Posterior vena cava (tissue), 2 donors: Measurements from ENCODE around the gene UFSP2. TPM values are rescaled to one million over a fixed set of nuclear protein-coding genes. Genes with fewer than 3 reads are reported as not detected.
"Not testable (repeated sequence)": the region's sequence is repeated elsewhere in the genome, so short reads cannot be mapped to it uniquely, and the experiment has no call there.

ENCODE experiments used
- DNase-seq: peaks from one replicate; pipeline ENCODE4 v3.0.0-alpha.2; 2020; ENCODE audit warnings: low spot score
- intact Hi-C, 2 donors: fragments of 100-400 bp; cut with DNase I; formaldehyde crosslinking; loops; one replicate each; pipeline versions ENCODE4 v1.14.1 to v1.14.2; 2022 to 2023
- total RNA-seq, 2 donors: library from RNA; stranded (reverse); fragmentation: NEBNext Ultra II Directional; extraction: Animal tissue kit (Norgen Biotek cat#: 25700); gene quantifications; one replicate each; pipeline ENCODE4 v1.2.1, GENCODE V29; 2021
- donor health status: DM: yes; HTN: yes; CAD: no.
- donor health status: DM: yes; HTN: yes; CAD: no.

Gene UFSP2
- total RNA-seq, 2 donors from 2014 or later, result 40.3 to 51.8 TPM

DNA sequence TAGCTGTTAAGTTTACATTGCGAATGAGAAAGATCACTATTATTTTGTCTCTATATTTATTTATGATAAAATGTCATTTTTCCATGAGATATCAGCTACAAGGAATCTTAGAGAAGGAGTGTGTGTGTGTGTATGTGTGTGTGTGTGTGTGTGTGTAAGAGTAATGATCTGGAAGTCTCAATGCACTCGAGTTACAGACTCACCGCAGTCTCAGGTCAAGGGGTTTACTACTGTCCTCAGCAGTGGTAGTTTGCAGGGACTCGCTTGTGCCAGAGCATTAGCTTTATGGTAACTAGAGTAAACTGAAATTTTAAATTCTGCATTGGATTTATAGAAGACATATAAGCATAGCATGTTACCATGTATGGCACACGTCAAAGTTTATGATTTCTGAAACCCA lies 60.9 kb downstream of the UFSP2 start:
- no peak for DNase-seq

DNA sequence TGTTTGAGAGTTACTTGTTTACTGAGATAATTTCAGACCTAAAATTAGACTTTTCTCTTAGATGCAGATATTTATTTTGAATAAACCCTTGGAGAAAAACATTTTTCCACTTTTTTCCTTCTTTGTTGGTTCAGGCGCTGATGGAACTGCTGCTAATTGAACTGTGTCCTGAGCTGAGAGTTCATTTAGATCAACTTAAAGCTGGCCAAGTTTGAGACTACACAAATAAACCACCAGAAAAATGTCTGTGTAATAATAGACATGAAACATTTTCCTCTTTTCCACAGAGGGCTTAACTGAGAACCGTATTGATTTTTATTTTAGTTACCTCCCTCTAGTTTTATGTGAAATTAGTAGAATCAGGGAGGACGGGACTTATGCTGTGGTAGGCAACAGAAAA lies 62.5 kb downstream of the UFSP2 start:
- intact Hi-C loops, result no loop called here
- DNase-seq, result no peak

More for the DNA sequence above, 60.9 kb downstream of the UFSP2 start:
- intact Hi-C loops, result no loop called here

DNA sequence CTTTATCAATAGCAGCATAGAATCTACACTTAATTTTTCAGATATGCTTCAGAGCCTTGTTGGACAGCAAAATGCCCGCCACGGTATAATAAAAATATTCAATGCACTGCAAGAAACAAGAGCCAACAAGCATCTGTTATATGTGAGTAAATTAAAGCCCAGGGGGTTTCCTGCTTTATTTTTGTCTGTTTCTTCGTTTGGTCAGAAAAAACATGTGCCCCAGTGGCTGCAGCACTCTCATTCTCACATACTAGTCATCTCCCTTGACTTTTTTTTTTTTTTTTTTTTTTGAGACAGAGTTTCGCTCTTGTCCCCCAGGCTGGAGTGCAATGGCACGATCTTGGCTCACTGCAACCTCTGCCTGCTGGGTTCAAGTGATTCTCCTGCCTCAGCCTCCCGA lies 63.2 kb downstream of the UFSP2 start:
- intact Hi-C loops, DNase-seq: not testable (repeated sequence)

DNA sequence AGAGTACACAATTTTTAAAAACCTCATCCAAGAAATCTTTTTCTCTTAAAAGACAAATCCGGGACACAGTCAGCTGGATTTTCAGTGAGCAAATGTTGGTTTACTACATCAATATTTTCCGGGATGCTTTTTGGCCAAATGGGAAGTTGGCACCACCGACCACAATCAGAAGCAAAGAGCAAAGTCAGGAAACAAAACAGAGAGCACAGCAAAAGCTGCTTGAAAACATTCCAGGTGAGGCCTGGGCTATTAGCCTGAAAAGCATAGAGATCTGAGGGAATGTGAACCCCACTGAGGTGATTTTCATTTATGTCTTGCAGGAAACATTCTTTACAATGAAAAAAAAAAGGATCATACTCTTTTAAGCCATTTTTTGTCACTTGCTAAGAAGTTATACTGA lies 63.9 kb downstream of the UFSP2 start:
- DNase-seq, result no peak
- intact Hi-C loops, result no loop called here

DNA sequence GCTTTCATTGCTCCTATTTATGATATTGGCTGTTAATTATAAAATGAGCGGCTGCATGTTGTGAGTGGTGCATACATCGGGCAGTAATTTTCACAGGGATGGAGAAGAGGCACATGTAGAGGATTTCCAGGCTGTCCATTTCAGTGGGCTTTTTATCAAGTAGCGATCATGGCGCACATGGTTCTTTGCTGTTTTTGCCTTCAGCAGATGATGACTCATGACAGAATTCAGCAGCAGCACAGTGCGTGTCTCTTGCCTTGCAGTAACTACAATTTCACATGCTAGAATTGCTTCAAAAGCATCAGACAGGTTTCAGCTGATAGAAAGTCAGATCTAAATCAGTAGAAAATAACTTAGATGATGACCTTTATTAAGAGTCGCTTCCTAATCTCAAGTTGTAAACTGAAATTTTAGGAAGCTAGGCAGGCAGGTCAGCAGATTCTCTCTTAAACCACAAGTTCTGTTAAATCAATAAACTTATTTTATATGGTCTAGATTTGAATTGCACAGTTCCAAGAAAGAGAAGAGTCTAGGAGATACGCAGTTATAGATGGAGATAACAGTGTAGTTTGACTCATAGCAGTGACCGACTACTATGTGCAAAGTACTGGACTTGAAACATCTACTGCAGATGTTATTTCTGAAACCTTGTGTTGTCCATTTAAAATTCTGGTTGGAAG lies 65.9 kb downstream of the UFSP2 start:
- no peak for DNase-seq
- intact Hi-C loops, result loop anchor here in 1 of 2 donors (5.0 kb wide), 1 partner anchor 1578 kb away; no protein-coding TSS in a partner anchor

DNA sequence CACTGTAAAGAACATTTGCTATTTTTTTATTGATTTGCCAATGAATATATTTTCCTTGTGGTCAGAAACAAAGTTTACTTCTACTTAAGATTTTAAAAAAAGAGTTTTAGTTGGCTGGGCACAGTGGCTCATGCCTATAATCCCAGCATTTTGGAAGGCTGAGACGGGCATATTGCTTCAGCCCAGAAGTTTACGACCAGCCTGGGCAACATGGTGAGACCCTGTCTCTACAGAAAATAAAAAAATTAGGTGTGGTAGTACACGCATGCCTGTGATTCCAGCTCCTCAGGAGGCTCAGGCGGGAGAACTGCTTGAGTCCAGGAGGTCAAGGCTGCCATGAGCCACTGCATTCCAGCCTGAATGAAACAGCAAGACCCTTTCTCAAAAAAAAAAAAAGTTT lies 66.8 kb downstream of the UFSP2 start:
- no peak for DNase-seq
- intact Hi-C loops, result loop anchor here in 1 of 2 donors (5.0 kb wide), 1 partner anchor 1577 kb away; no protein-coding TSS in a partner anchor

DNA sequence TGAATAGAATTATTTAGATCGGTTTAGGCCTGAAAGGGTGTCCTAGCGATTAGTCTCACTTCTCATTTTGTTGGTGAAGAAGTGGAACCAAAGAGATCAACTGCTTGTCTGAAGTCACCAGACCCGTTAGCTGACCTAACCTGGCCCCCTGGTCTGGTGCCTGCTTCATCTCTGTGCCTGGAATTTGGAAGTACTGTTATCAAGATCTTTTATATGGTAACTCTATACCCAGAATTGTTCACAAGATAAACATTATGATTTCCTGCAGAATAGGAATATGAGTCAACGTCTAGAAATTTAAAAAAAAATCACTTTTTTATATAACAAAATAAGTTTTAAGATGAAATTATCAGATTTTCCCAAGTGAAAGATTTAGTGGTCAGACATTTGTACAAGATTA lies 67.2 kb downstream of the UFSP2 start:
- intact Hi-C loops, result loop anchor here in 1 of 2 donors (5.0 kb wide), 1 partner anchor 1576 kb away; no protein-coding TSS in a partner anchor
- no peak for DNase-seq

DNA sequence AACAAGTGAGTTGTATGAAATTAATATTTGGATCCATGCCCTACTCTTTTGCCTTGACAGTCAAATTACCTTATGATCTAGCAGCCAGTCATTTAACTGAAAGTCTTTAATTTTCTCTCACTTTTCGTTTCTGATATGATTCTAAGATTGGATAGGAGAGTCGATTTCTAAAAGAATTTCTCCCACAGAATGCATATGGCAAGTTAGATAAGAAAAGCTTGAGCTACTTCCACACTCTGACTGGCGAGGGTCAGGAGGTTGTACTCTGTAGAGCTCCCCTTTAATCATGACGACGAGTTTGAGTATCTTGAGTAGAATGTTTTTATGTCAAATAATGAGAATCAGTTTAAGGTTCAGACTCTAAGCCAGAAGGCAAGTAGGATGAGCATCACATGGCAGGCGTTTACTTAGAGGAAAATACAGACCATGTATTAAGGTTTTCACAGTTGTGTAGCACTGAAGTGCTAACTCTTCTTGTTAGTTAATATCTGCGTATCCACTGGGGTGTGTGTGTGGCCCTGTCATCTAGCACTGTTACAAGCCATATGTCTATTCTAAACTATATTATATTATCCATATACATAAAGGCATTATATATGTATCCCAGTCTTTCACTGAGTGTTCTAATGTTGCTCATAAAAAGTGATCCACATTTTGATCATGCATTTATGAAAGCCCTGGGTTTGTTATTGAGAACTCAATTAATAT lies 67.9 kb downstream of the UFSP2 start:
- intact Hi-C loops, result loop anchor here in 1 of 2 donors (5.0 kb wide), 1 partner anchor 1576 kb away; no protein-coding TSS in a partner anchor
- DNase-seq, result no peak

DNA sequence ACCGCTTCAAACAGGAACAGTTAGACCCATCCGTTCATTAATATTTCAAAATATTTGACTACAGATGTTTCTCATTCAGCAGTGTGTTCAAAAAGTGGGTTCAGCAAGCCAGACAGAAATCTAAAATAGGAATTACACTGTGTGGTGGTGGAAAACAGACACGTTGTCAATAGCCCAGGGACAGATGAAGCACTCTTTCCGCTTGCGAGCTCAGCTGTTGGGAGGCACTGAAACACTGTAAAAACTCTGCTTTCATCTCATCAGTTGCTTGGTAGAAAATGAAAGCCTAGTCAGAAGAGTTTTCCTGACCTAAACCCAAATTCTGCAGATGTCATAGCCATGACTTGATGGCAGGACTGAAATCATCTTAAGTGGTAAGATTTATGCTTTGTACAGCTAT lies 68.6 kb downstream of the UFSP2 start:
- DNase-seq, result no peak
- intact Hi-C loops, result loop anchor here in 1 of 2 donors (5.0 kb wide), 1 partner anchor 1575 kb away; no protein-coding TSS in a partner anchor

DNA sequence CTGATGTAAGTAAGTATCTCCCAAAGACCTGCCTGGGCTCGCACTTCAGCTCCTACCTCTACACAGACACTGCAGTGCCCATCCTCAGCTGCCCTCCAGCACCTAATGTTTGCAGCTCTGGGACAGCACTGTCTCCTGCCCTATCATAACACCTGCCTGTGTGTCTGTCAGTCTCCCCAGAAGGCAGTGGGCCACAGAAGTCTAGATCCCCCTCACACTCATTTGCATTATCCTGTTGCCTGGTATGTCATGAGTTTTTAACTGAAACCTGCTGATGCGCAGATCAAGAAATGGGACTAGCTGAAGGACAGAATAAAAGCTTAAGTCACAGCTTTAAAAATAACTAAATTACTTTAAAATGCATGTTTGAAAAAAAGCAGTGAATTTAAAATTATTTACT lies 73.0 kb downstream of the UFSP2 start:
- DNase-seq, result no peak
- intact Hi-C loops, result no loop called here

DNA sequence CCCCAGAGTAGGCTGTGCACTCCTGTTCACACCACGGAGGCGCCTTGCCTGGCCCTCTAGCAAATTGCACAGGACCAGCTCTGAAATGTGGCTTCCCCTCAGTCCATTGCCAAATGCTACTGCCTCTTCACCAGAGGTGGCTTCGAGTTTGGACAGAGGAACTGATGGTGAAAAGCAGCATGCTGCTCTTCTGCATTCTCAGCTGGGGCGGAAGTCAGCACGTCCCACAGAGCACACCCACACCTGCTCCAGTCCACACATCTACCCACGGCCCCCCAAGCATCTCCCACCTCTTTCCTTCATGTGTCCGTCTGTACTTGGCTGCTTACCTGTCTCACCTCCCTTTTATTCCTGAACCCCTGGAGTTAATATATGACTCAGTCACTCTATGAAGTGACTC lies 73.6 kb downstream of the UFSP2 start:
- no peak for DNase-seq
- intact Hi-C loops, result no loop called here

DNA sequence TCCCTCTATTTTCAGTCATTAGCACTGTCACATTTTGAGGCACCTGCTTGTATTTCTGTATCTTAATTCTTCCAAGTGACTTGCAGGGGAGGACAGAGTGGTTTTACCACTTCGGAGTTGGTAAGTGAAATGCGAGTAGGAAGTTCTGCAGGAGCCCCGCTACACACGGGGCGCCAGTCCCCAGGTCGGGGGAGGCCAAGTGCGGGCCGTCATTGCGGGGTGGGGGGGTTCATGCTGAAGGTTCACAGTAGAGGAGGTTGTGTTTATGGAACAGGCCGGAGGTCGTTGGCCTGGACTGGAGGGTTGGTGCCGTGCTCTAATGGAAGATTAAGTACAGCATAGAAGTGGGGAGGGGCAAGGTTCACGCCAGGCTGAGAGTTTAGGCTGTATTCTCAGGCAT lies 74.1 kb downstream of the UFSP2 start:
- intact Hi-C loops, result no loop called here
- DNase-seq, result no peak

Other genes starting within 250 kb of the UFSP2 start
- gene CFAP97, start 222.0 kb downstream of the UFSP2 start, total RNA-seq, result 10 to 100 TPM; 42.6 to 52.9 TPM
- gene SNX25, start 216.4 kb downstream of the UFSP2 start, total RNA-seq, result 10 to 100 TPM; 19.9 to 20.3 TPM
- gene LRP2BP, start 30.0 kb downstream of the UFSP2 start, total RNA-seq, result 1 to 10 TPM in 1 of 2 donors, under 1 TPM in 1; 0.86 to 1.2 TPM
- 1 to 10 TPM; 9.7 to 9.8 TPM for gene ANKRD37, start 29.1 kb downstream of the UFSP2 start, total RNA-seq
- gene CCDC110, start 45.8 kb upstream of the UFSP2 start, total RNA-seq, result 1 to 10 TPM; 3.5 to 6.6 TPM
- 100 to 1,000 TPM; 447 to 540 TPM for gene PDLIM3, start 109.5 kb upstream of the UFSP2 start, total RNA-seq